Cardiac fibroblast (primary cell): ENCODE data around the gene MCM9.

Source experiments
- DNase-seq, 2 donors: peaks; one replicate each; pipeline versions ENCODE4 v3.0.0 to v3.0.0-alpha.2; 2010; ENCODE audit warnings: low read depth in 2 of 2
- H3K4me3 ChIP-seq, 2 donors: replicated peaks in 1 of 2; 1 replicate in 1 of 2; 2 replicates in 1 of 2; pipeline ENCODE4 v1.5.1; 2011; ENCODE audit warnings: low read depth in 2 of 2, low read length in 2 of 2, mild to moderate bottlenecking in 2 of 2, moderate library complexity in 1 of 2
- TF ChIP-seq, protein P1 (sequence below): IDR thresholded peaks from one replicate; pipeline ENCODE4 v1.5.1; 2011; ENCODE audit warnings: low read depth, mild to moderate bottlenecking, low read length, inconsistent platforms

The MCM9 gene

DNA sequence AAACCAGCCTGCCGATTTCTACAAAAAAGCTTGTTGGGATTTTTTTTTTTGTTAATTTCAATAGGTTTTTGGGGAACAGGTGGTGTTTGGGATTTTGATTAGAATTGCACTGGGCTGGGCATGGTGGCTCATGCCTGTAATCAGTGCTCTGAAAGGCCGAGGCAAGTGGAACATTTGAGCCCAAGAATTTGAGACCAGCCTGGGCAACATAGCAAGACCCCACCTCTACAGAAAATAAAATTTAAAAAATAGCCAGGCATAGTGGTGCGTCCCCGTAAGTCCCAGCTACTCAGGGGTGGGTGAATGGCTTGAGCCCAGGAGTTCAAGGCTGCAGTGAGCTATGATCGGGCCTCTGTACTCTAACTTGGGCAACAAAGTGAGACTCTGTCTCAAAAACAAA is 81.6 kb downstream of the MCM9 start:
- TF ChIP-seq, protein P1, sequence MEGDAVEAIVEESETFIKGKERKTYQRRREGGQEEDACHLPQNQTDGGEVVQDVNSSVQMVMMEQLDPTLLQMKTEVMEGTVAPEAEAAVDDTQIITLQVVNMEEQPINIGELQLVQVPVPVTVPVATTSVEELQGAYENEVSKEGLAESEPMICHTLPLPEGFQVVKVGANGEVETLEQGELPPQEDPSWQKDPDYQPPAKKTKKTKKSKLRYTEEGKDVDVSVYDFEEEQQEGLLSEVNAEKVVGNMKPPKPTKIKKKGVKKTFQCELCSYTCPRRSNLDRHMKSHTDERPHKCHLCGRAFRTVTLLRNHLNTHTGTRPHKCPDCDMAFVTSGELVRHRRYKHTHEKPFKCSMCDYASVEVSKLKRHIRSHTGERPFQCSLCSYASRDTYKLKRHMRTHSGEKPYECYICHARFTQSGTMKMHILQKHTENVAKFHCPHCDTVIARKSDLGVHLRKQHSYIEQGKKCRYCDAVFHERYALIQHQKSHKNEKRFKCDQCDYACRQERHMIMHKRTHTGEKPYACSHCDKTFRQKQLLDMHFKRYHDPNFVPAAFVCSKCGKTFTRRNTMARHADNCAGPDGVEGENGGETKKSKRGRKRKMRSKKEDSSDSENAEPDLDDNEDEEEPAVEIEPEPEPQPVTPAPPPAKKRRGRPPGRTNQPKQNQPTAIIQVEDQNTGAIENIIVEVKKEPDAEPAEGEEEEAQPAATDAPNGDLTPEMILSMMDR: no peak
- DNase-seq: no peak
- no peak overlapping the region for H3K4me3 ChIP-seq

DNA sequence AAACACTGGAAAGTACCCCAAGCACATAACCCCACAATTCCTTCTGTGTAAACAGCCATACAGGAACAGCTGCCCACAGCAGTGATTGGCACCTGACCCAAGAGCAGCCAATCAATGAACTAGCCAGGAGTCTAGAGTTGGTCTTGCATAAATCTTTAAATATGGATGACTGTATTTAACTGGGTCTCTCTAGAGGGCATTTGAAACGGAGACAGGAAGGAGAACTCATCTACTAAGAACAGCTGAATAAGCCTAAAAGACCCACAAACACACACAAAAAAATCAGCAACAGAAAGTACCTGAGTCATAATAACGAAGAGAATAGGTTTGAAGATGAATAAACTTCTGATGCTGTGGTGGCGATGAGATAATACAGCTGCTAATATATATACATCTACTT is 90.0 kb downstream of the MCM9 start:
- TF ChIP-seq, protein P1: no peak
- H3K4me3 ChIP-seq: no peak overlapping the region
- DNase-seq: peak in 1 of 2 donors; percentile 10

DNA sequence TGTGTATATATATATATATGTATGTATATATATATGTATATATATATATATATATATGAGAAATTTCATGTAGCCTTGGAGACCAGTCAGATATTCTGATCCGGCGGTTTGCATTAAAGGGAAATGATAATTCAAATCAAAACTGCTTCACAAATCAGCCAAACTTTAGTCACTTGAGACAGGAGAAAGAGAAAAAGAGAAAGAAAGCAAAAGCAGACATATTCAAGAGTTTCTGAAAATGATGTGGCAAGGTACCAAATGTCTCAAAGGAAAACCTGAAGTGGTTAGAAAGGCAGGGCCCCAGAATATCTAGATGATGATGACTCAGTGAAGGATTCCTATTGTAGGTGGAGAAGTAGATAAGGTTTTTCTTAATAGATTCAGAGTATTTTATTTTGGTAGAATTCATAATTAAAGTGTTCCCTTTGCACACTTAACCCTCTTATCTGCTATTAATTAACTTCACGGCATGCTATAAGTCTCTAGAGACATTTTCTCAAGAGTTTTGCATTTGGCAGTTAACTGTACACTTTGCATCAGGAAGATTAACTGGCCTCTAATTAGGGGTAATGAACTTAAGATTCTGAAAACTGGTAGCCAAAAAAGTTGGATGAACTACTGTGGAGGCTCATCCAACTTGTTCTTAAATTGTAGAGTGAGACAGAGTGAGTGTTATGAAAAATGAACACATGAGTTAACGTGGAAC is 91.1 kb downstream of the MCM9 start:
- peak; percentile 16 to 20 for DNase-seq
- no peak overlapping the region for H3K4me3 ChIP-seq
- TF ChIP-seq, protein P1: no peak

DNA sequence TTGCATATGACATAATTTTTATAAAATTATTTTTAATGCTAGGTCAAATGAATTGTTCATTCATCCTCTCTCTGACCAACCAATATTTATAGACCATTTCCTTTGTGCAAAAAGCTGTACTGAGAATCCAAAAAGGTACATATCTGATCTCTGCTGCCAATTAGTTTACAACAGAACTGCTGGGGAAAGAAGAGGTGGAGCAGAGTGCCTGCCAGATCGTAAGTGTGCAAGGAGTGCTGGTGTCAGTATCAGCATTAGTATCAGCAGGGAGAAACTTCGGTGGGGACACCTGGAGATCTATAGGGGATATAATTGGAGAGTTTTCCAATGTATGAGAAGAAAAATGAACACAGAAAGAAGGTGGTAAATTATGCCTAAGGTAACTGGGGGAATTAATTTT is 104.3 kb downstream of the MCM9 start:
- no peak overlapping the region for H3K4me3 ChIP-seq
- TF ChIP-seq, protein P1: no peak
- no peak for DNase-seq

DNA sequence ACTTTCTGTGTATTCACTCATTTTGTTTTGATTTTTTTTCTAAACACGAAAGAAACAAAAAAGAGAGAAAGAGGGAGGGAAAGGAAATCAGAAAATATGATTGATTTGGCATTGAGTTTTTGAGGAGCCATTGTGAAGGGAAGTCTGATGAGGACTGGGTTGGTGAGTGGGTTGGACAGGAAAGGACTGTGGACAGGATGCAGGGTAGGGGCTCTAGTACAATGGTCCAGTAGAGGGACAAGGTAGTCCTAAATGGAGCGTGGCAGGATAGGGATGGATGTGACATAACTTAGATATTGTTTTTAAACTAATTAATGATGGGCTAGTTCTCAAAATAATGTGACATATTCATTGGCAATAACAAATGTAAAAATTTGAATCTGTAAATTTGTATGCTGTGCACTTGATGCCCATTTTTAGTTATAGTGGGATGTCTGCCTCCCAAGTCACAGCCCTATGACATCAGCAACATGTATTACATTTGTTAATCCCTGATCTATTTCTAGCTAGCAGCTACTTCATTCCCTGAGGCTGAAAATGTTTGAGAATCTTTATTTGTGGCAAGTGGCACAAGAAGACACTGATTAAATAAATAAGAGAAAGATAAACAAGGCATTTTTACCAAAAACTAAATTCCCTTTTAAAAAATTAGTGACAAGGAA is 105.0 kb downstream of the MCM9 start:
- DNase-seq: no peak
- H3K4me3 ChIP-seq: no peak overlapping the region
- TF ChIP-seq, protein P1: no peak

DNA sequence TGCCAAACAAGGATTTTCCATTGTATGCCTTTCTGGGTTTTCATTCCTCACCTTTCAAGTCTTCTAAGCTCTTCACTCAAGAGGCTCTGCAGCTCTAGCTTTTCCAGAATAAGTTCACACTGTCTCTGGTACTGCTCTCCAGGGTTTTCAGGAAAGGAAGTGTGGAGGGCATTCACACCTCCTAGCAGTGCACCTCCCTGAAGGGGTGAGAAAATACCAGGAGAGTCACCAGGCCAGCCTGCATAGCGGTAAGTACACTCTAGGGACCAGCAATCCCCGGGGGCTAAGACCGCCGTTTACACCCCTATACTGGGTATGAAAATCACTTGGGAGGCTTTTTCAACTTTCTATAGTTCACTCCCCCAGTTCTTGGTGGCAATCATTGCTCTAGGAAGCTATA is 108.9 kb downstream of the MCM9 start:
- no peak overlapping the region for H3K4me3 ChIP-seq
- TF ChIP-seq, protein P1: no peak
- DNase-seq: no peak
